PFSK-1 (cell line): ENCODE measurements around the gene ABCA7.

Experiments
- POLR2AphosphoS5 ChIP-seq: IDR thresholded peaks from 2 replicates; pipeline ENCODE4 v1.6.1; 2012; ENCODE audit warnings: low read depth, mild to moderate bottlenecking, control low read depth, low read length, moderate library complexity
- REST ChIP-seq, 2 experiments: IDR thresholded peaks; 2 replicates each; pipeline versions ENCODE4 v1.6.1 to v1.8.0; 2011 to 2012; ENCODE audit warnings: low read depth in 2 of 2, low read length in 2 of 2, control low read depth in 1 of 2, inconsistent platforms in 1 of 2, mild to moderate bottlenecking in 1 of 2, moderate library complexity in 1 of 2; ENCODE audit not compliant: insufficient read depth in 1 of 2
- SIN3A ChIP-seq: IDR thresholded peaks from 2 replicates; pipeline ENCODE4 v1.6.1; 2012; ENCODE audit warnings: mild to moderate bottlenecking, low read length, moderate library complexity, borderline replicate concordance; ENCODE audit not compliant: insufficient read depth
- TAF1 ChIP-seq: IDR thresholded peaks from 2 replicates; pipeline ENCODE4 v1.6.1; 2012; ENCODE audit warnings: low read length, control low read depth, borderline replicate concordance; ENCODE audit not compliant: insufficient read depth

- TF ChIP-seq REST (IDR thresholded peaks at IDR 0.05; ENCODE audit: insufficient read depth in 1 of 2, low read depth in 2 of 2, low read length in 2 of 2) (no peak), POLR2AphosphoS5 (no peak), SIN3A (no peak), TAF1 (no peak)
Observed at GRCh38 chr19:1026783-1027649, 12.9 kb upstream of the ABCA7 start.
